ENCODE measurements around the gene HSPB3.
"Not testable (repeated sequence)": the region's sequence is repeated elsewhere in the genome, so short reads cannot be mapped to it uniquely, and the experiment has no call there.

HSPB3 gene, protein sequence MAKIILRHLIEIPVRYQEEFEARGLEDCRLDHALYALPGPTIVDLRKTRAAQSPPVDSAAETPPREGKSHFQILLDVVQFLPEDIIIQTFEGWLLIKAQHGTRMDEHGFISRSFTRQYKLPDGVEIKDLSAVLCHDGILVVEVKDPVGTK

DNA sequence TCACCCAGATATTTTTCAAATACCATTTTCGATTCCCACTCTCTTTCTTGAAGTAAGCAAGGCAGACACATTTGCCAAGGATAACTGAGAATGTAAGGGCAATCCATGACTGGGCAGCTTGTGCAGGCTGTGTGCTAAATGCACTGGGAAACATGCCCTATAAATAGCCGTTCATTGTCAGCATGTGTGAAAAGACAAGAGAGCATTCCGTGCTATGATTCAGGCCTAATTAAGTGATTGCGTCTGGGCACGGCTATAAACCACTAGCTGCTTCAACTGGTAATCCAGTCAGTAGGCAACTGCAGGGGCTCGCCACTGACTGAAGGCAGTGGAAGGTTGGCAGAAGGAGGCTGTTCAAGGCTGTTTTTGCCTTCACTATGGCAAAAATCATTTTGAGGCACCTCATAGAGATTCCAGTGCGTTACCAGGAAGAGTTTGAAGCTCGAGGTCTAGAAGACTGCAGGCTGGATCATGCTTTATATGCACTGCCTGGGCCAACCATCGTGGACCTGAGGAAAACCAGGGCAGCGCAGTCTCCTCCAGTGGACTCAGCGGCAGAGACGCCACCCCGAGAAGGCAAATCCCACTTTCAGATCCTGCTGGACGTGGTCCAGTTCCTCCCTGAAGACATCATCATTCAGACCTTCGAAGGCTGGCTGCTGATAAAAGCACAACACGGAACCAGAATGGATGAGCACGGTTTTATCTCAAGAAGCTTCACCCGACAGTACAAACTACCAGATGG, at the start of gene HSPB3:
HSPB3 (plus strand) TSS at position 287 of the 745 bp plus-strand sequence; CDS start at position 378, 91 bp downstream.
- peak; percentile 3 for DNase-seq

DNA sequence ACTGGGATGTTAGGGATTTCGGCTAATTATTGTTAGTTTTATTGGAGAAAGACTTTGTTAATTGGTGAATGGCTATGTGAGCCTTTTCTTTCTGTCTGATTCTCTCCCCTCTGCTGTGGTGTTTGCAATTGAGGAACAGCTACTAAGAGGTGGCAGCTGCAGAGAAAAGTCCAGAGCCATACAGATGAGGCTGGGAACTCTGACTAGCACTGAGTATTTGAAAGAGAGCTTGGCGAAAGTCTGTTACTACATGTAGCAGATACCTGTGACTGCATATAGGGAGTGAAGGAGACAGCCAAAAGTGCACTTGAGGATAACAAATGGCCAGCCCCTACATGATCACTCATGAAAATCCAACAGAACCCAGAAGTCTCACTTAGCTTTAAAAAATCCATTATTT, 44.3 kb upstream of the HSPB3 start:
- no peak for DNase-seq

DNA sequence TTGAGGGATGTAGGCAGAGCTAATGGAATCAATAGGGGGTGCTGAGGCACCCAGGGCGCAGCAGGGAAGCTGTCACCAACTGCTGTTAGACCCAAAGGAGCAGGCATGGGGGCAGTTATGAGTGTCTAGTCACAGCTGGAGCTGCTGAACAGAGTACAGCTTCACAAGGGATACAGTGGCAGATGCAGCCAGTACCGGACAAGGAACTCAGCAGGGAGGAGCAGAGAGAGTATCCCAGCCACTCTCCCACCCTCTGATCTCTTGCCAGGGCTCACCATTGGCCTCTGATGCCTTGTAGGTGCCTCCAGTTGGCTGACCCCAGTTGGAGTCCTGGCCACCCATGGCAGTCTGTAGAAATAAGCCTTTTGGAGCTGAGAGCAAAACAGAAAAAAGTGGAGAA, 42.6 kb upstream of the HSPB3 start:
- no peak for DNase-seq

DNA sequence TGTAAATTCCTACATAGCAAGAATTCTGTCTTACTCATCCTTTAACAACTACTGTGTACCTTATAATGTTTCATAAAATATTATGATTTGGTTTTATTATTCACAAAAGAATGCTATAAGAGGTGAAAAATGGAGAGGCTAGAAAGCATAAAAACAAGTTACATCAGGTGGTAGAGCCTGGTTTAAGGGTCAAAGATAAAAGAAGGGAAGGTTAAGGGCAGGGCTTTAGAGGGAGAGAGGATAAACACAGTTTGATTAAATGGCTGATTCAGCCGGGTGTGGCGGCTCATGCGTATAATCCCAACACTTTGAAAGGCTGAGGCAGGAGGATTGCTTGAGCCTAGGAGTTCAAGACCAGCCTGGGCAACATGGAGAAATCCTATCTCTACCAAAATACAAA, 40.4 kb upstream of the HSPB3 start:
- DNase-seq: no peak

DNA sequence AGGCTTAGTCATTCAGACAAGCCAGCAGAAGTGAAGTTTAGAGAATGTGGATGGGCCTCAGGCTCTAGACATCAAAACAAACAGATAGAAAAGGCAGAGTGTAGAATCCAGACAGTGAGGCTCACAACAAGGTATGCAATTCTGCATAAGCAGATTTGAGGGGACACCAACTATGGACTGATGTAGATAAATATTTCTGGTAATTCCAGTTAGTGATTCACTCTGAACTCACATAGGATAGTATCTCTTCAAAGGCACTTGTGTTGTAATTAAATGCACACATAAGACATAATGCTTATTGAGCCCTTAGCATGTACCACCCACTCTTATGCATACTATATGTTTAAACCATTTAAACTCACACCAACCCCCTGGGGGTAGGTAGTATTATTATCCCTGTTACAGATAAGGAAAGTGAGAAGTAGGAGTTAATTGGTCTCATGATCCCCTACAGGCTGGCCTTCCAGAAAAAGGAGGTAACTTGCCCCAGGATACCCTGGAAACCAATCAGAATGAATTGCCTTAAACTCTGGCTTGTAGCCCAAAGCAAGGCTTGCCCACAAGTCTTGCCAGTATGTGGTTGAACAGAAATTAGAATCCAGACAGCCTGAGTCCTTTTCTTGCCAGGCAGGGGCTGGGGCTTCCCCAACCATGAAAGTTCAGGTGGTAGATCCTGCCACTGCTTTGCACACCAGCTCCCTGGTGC, 39.5 kb upstream of the HSPB3 start:
- DNase-seq: no peak

DNA sequence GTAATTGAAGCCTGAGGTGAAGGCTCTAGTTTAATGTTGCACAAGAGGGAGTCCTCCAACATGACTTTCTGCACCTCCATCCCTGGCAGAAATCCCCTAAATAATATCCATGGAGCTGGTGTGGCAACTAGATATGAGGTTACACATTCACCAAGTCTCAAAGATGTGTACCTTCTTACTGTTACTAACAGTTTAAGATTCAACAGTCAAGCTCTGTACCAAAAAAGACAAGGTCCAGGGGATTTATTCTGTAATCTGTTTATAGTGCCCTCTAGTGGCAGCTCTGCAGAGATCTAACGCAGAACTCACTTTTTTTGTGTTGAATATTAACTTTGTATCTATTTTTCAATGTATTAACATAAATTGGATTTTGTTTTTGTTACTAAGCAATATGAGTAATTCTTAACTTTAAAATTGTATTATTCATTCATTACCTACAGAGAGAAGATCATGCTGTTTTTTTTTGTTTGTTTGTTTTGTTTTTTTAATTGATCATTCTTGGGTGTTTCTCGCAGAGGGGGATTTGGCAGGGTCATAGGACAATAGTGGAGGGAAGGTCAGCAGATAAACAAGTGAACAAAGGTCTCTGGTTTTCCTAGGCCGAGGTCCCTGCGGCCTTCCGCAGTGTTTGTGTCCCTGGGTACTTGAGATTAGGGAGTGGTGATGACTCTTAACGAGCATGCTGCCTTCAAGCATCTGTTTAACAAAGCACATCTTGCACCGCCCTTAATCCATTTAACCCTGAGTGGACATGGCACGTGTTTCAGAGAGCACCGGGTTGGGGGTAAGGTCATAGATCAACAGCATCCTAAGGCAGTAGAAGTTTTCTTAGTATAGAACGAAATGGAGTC, 35.7 kb upstream of the HSPB3 start:
- peak; percentile 12 for DNase-seq

DNA sequence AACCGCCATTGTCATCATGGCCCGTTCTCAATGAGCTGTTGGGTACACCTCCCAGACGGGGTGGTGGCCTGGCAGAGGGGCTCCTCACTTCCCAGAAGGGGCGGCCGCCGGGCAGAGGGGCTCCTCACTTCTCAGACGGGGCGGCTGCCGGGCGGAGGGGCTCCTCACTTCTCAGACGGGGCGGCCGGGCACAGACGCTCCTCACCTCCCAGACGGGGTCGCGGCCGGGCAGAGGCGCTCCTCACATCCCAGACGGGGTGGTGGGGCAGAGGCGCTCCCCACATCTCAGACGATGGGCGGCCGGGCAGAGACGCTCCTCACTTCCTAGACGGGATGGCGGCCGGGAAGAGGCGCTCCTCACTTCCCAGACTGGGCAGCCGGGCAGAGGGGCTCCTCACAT, 35.0 kb upstream of the HSPB3 start:
- DNase-seq: not testable (repeated sequence)

DNA sequence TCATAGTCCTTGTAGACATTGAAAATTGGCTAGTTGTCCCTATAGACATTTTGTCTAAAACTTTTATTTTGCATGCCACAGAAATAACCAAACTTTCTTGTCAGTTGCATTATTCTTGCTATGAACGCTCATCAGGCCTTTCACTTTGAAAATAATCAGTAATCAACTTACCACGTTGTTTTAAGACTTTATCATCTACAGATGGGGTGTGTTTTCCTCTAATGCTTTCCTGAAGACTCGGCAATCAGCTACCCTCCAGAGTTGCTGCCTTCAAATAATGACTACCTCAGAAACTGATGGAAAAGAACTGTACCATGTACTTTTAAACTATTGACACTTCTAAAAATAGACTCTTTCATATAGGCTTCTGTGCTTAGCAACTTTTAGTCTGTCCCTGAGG, 33.5 kb upstream of the HSPB3 start:
- DNase-seq: no peak

DNA sequence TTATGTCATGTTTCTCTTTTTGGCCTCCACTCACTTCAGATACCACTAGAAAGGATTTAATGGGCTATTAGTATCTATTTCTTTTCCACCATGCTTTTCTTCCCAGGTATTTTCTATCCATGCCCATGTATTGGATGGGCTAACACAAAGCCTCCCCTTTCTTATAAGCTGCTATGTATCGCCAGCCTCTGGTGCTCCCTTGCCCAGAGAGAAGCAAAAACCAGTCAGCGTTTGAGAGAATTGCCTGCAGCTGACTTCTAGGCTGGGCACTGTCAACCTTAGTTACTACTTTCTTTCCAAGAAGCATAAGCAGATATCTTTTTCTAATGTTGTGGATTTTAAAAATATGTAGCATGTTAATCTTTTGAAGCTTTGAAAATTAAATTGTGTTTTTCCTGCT, 30.2 kb upstream of the HSPB3 start:
- no peak for DNase-seq

DNA sequence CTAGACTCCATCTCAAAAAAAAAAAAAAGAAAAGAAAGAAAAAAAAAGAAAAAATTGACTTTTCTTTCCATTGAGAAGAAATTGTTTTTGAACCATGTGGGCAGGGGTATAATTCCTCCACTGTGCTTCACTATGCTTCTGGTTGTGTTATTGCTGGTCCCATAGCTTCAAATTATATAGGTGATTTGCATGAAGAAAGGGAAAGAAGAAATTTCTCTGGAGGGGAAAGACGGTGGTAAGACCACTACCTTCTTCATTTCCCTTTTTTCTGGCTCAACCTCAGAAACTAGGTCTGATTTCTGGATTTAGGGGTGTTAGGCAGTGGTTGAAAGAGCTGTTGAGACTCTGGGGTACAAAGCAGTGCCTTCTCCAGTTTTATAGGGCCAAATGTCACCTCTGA, 29.3 kb upstream of the HSPB3 start:
- no peak for DNase-seq

DNA sequence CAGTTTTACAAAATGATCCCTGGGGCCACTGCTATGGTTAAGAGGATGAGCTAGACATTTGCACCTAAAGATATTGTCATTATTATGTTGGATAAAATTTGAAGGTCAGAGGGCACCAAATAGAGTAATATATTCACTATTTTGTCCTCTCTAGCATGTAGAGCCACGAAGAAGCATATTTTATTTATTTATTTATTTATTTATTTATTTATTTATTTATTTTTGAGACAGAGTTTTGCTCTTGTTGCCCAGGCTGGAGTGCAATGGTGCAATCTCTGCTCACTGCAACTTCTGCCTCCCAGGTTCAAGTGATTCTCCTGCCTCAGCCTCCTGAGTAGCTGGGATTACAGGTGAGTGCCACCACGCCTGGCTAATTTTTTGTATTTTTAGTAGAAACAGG, 20.8 kb upstream of the HSPB3 start:
- DNase-seq: not testable (repeated sequence)

DNA sequence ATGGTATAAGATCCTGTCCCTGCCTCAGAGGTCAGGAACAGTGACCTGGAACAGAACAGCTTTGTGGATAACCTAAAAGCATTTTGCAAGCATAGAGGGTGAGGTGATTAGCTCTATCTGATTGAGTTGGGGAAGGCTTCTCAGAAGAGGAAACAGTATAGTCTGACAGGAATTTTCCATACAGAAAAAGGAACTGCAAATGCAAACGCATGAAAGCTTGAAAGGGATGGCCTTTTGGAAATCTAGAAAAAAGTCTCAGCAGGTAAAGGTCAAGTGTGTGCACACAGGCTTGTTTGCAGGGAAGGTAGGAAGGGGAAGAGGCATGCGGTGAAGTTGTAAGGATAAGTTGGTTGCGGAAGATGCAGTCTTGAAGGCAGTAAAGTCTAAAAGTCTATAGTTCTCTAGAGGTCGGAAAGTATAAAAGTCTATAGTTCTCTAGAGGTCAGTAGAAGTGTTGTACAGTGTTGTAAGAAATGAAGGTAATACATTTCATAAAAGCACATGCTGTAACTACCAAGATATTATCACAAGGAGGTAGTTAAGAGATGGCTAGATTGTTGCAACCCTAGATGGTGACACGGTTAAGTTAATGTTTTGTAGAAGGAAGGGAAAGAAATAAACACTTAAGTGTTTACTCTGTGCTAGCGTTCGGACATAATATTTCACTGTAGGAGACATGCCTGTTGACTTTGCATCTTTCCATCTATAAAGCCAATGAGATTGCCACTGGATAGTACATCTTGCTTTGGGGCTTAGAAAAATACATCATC, 16.7 kb upstream of the HSPB3 start:
- no peak for DNase-seq

DNA sequence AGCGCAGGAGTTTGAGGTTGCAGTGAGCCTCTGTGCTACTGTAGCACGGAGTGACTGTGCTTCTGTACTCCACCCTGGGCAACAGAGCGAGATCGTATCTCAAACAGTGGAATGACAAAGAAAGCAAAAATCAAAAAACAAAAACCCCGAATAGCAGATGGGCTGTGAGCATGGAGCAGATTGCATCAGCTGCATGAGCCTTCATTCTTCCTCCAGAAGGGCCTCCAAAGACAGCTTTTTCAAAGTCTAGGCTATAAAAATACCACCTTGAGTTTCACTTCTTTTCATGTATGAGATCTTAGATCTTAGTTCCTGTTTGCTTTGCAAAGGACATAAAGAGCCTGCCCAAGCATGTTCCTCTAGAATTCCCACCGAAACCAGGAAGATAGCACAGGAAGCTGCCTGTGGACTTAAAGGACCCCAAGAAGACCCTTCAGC, 15.0 kb upstream of the HSPB3 start:
- DNase-seq: no peak

DNA sequence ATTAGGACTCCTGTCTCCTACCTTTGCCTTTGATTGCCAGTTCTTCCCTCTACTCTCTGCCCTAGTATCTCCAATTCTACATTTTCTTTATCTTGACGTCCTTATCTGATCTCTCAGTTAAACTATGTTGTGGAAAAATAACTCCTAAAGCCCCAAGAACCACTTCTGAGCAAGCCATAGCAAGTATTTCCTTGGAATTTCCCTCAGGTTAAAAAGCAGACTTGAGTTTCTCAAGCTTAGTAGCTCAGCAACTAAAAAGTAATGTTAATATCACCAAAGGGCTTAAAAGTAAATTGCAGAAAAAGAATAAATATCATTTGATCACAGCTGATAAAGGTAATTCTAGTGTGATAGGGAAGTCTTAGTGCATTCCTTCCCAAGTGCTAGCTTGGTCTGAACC, 13.2 kb upstream of the HSPB3 start:
- no peak for DNase-seq

DNA sequence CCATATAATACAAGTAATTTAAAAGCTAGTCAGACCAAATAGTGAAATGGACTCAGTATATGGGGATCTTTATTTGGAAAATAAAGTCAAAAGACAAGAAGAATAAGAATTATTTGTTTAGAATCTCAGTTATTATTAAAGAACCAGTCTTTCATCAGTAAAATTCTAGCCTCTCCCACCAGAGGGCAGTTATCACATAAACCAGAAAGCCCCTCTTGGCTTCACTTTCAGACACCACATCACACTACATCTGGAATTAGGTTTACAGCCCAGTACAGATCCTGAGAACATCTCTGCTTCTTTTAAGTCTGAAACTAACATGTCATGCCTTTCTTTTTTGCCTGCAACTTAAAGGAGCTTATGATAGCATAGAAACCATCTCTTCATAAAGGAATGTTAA, 12.2 kb upstream of the HSPB3 start:
- DNase-seq: no peak

DNA sequence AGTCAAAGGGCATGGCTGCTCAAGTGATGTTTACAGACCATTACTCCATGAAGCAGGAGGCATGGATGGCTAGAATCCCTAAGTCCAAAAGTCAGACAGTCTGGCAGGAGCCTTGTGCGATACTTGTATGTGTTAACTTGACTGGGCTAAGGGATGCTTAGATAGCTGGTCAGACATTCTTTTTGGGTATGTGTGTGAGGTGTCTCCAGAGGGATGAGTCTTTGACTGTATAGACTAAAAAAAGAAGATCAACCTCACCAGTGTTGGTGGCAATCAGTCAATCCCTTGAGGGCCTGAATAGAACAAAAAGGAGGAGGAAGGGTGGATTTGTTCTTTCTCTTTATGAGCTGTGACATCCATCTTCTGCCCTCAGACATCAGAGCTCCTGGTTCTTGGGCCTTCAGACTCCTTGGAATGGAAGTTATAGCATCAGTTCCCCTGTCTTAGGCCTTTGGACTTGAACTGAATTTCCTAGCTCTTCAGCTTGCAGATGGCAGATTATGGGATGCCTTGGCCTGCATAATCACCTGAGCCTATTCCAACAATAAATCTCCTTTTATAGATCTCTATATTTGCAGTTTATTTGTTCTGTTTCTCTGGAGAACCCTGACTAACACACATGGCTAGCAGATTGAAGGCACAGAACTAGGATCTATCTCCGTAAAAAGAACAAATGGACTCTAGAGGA, 9.7 kb upstream of the HSPB3 start:
- no peak for DNase-seq

DNA sequence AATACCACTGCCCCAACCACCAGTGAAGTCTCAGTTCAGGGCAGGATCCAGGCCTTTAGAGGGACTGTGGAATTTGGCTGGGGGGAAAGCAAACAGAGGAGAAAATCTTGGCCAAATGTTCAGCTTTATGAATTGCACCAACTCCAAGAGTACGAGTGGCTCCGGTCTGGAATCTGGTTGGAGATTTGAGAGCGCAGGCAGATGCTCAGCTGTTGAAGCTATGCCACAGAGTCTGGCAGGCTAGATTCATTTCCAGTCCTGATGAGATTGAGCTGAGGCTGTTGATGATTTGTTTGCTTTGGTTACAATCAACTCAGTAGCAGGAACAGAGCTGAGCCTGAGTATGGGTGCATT, 9.1 kb upstream of the HSPB3 start:
- DNase-seq: no peak

DNA sequence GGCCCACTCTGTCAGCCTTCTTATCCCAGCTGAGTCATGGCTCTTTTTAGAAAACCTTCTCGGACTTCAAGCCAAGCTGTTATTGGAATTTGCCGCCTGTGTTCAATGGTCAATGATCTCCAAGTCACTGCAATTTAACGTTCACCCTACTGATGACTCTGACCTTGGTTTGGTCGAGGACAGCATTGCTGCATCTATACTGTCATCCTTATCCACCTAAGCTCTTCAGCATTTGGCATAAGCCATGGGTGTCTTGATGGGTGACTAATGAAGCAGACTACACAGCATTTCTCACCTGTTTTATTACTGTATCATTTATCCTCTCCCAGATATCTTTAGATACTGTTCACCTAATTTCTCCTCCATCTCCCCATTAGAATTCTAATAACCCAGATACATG, 5.6 kb upstream of the HSPB3 start:
- DNase-seq: no peak

DNA sequence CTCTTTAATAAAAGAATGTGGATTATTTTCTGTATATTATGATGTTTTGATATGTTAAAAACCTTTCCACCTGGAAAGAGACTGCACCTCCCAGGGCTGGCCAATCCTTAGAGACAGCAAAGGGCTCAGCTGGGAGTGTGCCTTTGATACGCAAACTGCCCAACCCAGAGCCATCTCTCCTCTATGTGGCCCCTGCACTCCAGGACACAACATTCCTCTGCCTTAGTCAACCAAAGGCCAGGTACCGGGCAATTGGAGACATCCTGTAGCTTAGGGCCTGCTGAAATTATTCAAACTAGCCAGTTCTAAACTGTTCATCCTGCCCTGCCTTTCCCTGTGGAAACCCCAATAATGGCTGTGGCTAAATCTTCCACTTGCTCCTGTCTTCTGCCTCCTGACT, 5.0 kb upstream of the HSPB3 start:
- no peak for DNase-seq

DNA sequence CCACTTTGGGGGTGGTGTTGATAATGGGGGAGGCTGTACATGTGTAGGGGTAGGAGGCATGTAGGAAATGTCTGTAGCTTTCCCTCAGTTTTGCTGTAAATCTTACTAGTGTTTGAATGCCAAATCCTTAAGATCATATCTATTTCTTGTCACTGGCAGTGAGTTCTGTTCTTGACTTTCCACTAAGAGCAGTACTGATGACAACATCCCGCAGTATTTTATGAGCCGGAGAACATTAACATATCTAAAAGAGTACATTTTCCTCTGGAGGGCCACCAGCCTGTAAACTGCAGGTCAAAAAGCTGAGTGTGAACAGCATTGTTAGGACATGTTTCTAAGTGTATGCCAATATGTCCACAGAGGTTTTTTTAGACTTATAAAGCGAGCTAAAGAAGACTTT, 2.5 kb upstream of the HSPB3 start:
- no peak for DNase-seq

DNA sequence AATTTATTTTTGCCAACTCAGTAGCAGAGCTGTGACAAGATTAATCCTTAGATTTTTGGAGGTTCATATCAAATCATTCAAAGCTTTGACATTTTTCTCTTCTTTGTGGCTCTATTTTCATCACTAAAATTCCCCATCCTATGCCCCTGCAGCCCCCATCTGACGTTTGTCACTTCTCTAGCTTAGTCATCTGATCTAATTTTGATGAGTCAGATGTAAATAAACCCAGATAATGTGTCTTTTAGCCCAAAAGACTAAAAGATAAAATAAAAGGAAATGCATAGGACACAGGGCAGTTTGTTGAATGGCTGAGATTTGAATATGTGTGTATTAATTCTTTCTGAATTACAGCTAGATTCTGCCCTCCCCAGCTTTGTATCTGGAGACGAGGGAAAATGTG, 897 bp upstream of the HSPB3 start:
- DNase-seq: no peak
